SK-N-SH (cell line): ENCODE results near the gene PHF21A. TPM values are rescaled to one million over a fixed set of nuclear protein-coding genes. Genes with fewer than 3 reads are reported as not detected.

ENCODE experiments used
- CTCF ChIA-PET: fragments of 300-600, 350-600 bp; formaldehyde crosslinking; extraction: SDS; loops from one replicate; lab custom pipeline; 2021; lab: Yijun Ruan, JAX
- POLR2A ChIA-PET: fragments of 350-600 bp; sonication (Branson Sonifier 250); formaldehyde crosslinking; extraction: SDS; loops from one replicate; lab custom pipeline; 2020; ENCODE audit warnings: antibody characterized with exemption, inconsistent platforms; lab: Yijun Ruan, JAX
- DNase-seq: peaks from one replicate; pipeline ENCODE4 v3.0.0; 2012
- H2AFZ ChIP-seq: fragments of 200-600 bp; sonication (generic); 2 replicates; pipeline ENCODE4 v1.8.1; 2016; ENCODE audit warnings: antibody characterized with exemption, mild to moderate bottlenecking, low read depth
- H3F3A ChIP-seq: fragments of 200-600 bp; sonication (generic); replicated peaks from 2 replicates; pipeline ENCODE3; 2016; ENCODE audit warnings: antibody characterized with exemption, mild to moderate bottlenecking; ENCODE audit not compliant: insufficient read depth
- H3K27ac ChIP-seq, 2 experiments: fragments of 200-500 bp in 1 of 2; fragments of 200-600 bp in 1 of 2; sonication (Bioruptor generic) in 1 of 2; sonication (generic), shearing (Covaris generic) in 1 of 2; 2 replicates each; pipeline versions ENCODE4 v1.5.1 to v1.6.1; 2014 to 2016; ENCODE audit warnings: low read depth in 2 of 2, inconsistent platforms in 1 of 2, low read length in 1 of 2, mild to moderate bottlenecking in 1 of 2, mixed read lengths in 1 of 2
- H3K27me3 ChIP-seq: fragments of 200-600 bp; sonication (generic), shearing (Covaris generic); 2 replicates; pipeline ENCODE4 v1.6.1; 2016; ENCODE audit warnings: mixed run types; ENCODE audit not compliant: insufficient read depth
- H3K36me3 ChIP-seq, 2 experiments: fragments of 200-500 bp in 1 of 2; fragments of 200-600 bp in 1 of 2; sonication (Bioruptor generic) in 1 of 2; sonication (generic) in 1 of 2; replicated peaks in 1 of 2; 2 replicates each; pipeline versions ENCODE3 to v1.5.1; 2014 to 2016; ENCODE audit warnings: low read length in 1 of 2, mild to moderate bottlenecking in 1 of 2; ENCODE audit not compliant: insufficient read depth in 2 of 2, control insufficient read depth in 1 of 2
- H3K4me1 ChIP-seq, 2 experiments: fragments of 200-500 bp in 1 of 2; fragments of 200-600 bp in 1 of 2; sonication (Bioruptor generic) in 1 of 2; sonication (generic), shearing (Covaris generic) in 1 of 2; 2 replicates each; pipeline versions ENCODE4 v1.5.1 to v1.6.1; 2014 to 2016; ENCODE audit warnings: low read depth in 1 of 2, low read length in 1 of 2, mixed run types in 1 of 2; ENCODE audit not compliant: insufficient read depth in 2 of 2, control insufficient read depth in 1 of 2
- H3K4me2 ChIP-seq: fragments of 200-600 bp; sonication (generic), shearing (Covaris generic); 2 replicates; pipeline ENCODE4 v1.6.1; 2017; ENCODE audit warnings: mixed run types
- H3K4me3 ChIP-seq, 2 experiments: fragments of 200-500 bp in 1 of 2; fragments of 200-600 bp in 1 of 2; sonication (Bioruptor generic) in 1 of 2; sonication (generic), shearing (Covaris generic) in 1 of 2; 2 replicates each; pipeline versions ENCODE4 v1.5.1 to v1.8.1; 2014 to 2016; ENCODE audit warnings: low read depth in 2 of 2, inconsistent platforms in 1 of 2, low read length in 1 of 2, mild to moderate bottlenecking in 1 of 2, mixed read lengths in 1 of 2, moderate library complexity in 1 of 2
- H3K79me2 ChIP-seq: fragments of 200-600 bp; sonication (generic); 2 replicates; pipeline ENCODE4 v1.8.1; 2017; ENCODE audit warnings: mild to moderate bottlenecking; ENCODE audit not compliant: insufficient read depth
- H3K9ac ChIP-seq: fragments of 200-600 bp; sonication (generic); 2 replicates; pipeline ENCODE4 v1.6.1; 2017; ENCODE audit warnings: mixed run types
- H3K9me2 ChIP-seq: fragments of 200-600 bp; sonication (generic); 2 replicates; pipeline ENCODE4 v1.6.1; 2017; ENCODE audit warnings: mixed run types
- H3K9me3 ChIP-seq: fragments of 200-600 bp; sonication (generic); 2 replicates; pipeline ENCODE4 v1.6.1; 2017; ENCODE audit warnings: mixed run types, mild to moderate bottlenecking, moderate library complexity
- H4K20me1 ChIP-seq: fragments of 200-600 bp; sonication (generic); 2 replicates; pipeline ENCODE4 v1.6.1; 2017; ENCODE audit warnings: mild to moderate bottlenecking, mixed run types; ENCODE audit not compliant: insufficient read depth
- EP300 ChIP-seq, 2 experiments: IDR thresholded peaks; 2 replicates each; pipeline versions ENCODE4 v1.4.0 to v1.6.1; 2012; ENCODE audit warnings: borderline replicate concordance in 1 of 2, low read depth in 1 of 2, low read length in 1 of 2
- EZH2phosphoT487 ChIP-seq: fragments of 200-600 bp; sonication (generic); IDR thresholded peaks from 2 replicates; pipeline ENCODE4 v1.6.1; 2017; ENCODE audit warnings: low read depth, mixed run types, mild to moderate bottlenecking, antibody characterized with exemption, moderate library complexity, borderline replicate concordance
- GABPA ChIP-seq: IDR thresholded peaks from 2 replicates; pipeline ENCODE4 v1.4.0; 2012; ENCODE audit warnings: low read depth, mild to moderate bottlenecking
- NFIC ChIP-seq: IDR thresholded peaks from 2 replicates; pipeline ENCODE4 v1.4.0; 2012; ENCODE audit warnings: borderline replicate concordance
- POLR2AphosphoS5 ChIP-seq: IDR thresholded peaks from 2 replicates; pipeline ENCODE4 v1.6.1; 2012; ENCODE audit warnings: low read depth, low read length
- RFX5 ChIP-seq: IDR thresholded peaks from 2 replicates; pipeline ENCODE4 v1.6.1; 2012; ENCODE audit warnings: mild to moderate bottlenecking, improper control_type of control experiment, low read length
- SIN3A ChIP-seq: IDR thresholded peaks from 2 replicates; pipeline ENCODE4 v1.6.1; 2012; ENCODE audit warnings: low read depth, mild to moderate bottlenecking, low read length, moderate library complexity, borderline replicate concordance
- SMC3 ChIP-seq: IDR thresholded peaks from 2 replicates; pipeline ENCODE4 v1.6.1; 2012; ENCODE audit warnings: low read depth, low read length, improper control_type of control experiment
- WGBS: methylation state at CpG from one replicate; pipeline ENCODE4 v1.1.6; 2017; ENCODE audit warnings: low lambda C conversion rate; 5-methylcytosine and 5-hydroxymethylcytosine counted together
- polyA plus RNA-seq, 3 experiments: library from polyadenylated mRNA; depleted of rRNA; stranded (reverse); fragments of >200 nt; gene quantifications; 2 replicates each; pipeline ENCODE4 v1.2.3, GENCODE V29; 2012
- TF ChIP-seq, protein P1 (sequence below): IDR thresholded peaks from 2 replicates; pipeline ENCODE4 v1.4.0; 2012; ENCODE audit warnings: low read depth, borderline replicate concordance
- TF ChIP-seq, protein P2 (sequence below): fragments of 150-350 bp; IDR thresholded peaks from 2 replicates; pipeline ENCODE4 v1.6.1; 2017; ENCODE audit warnings: antibody characterized with exemption, low read length, low read depth, borderline replicate concordance
- TF ChIP-seq, protein P3 (sequence below): IDR thresholded peaks from 2 replicates; pipeline ENCODE4; 2012
- TF ChIP-seq, protein P4 (sequence below): IDR thresholded peaks from 2 replicates; pipeline ENCODE4 v1.6.1; 2012; ENCODE audit warnings: mild to moderate bottlenecking, low read depth, low read length, moderate library complexity

PHF21A gene
- polyA plus RNA-seq, 1 of the 3 experiments (the other 2 are of a cell fraction) = 18.8 TPM

DNA sequence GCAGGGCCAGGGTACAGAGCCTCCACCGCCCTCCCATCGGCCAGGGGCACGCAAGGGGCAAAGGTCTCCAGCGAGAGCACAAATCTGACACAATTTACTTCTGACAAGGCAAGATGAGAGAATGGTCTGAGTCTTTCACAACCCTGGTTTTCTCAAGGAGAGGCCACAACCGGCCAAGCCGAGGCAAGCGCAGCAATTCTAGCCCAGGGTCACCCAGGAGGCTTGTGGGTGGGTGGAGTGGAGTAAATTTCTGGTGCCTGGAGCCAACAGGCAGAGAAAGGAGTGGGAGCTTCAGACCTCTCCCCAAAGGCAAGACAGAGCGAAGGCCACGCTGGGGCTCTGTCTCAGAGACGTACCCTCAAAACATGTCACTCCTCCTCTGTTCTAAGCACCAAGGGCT lies 189.5 kb downstream of the PHF21A start:
- TF ChIP-seq, protein P1, sequence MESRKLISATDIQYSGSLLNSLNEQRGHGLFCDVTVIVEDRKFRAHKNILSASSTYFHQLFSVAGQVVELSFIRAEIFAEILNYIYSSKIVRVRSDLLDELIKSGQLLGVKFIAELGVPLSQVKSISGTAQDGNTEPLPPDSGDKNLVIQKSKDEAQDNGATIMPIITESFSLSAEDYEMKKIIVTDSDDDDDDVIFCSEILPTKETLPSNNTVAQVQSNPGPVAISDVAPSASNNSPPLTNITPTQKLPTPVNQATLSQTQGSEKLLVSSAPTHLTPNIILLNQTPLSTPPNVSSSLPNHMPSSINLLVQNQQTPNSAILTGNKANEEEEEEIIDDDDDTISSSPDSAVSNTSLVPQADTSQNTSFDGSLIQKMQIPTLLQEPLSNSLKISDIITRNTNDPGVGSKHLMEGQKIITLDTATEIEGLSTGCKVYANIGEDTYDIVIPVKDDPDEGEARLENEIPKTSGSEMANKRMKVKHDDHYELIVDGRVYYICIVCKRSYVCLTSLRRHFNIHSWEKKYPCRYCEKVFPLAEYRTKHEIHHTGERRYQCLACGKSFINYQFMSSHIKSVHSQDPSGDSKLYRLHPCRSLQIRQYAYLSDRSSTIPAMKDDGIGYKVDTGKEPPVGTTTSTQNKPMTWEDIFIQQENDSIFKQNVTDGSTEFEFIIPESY = no peak
- TF ChIP-seq EP300 (IDR thresholded peaks at IDR 0.05; ENCODE audit: borderline replicate concordance in 1 of 2, low read depth in 1 of 2, low read length in 1 of 2) (no peak), NFIC (no peak), SMC3 (no peak), POLR2AphosphoS5 (no peak), RFX5 (no peak), EZH2phosphoT487 (no peak), GABPA (no peak), SIN3A (no peak)
- TF ChIP-seq, protein P2, sequence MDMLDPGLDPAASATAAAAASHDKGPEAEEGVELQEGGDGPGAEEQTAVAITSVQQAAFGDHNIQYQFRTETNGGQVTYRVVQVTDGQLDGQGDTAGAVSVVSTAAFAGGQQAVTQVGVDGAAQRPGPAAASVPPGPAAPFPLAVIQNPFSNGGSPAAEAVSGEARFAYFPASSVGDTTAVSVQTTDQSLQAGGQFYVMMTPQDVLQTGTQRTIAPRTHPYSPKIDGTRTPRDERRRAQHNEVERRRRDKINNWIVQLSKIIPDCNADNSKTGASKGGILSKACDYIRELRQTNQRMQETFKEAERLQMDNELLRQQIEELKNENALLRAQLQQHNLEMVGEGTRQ = no peak
- TF ChIP-seq, protein P3, sequence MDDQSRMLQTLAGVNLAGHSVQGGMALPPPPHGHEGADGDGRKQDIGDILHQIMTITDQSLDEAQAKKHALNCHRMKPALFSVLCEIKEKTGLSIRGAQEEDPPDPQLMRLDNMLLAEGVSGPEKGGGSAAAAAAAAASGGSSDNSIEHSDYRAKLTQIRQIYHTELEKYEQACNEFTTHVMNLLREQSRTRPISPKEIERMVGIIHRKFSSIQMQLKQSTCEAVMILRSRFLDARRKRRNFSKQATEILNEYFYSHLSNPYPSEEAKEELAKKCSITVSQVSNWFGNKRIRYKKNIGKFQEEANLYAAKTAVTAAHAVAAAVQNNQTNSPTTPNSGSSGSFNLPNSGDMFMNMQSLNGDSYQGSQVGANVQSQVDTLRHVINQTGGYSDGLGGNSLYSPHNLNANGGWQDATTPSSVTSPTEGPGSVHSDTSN = no peak
- TF ChIP-seq, protein P4, sequence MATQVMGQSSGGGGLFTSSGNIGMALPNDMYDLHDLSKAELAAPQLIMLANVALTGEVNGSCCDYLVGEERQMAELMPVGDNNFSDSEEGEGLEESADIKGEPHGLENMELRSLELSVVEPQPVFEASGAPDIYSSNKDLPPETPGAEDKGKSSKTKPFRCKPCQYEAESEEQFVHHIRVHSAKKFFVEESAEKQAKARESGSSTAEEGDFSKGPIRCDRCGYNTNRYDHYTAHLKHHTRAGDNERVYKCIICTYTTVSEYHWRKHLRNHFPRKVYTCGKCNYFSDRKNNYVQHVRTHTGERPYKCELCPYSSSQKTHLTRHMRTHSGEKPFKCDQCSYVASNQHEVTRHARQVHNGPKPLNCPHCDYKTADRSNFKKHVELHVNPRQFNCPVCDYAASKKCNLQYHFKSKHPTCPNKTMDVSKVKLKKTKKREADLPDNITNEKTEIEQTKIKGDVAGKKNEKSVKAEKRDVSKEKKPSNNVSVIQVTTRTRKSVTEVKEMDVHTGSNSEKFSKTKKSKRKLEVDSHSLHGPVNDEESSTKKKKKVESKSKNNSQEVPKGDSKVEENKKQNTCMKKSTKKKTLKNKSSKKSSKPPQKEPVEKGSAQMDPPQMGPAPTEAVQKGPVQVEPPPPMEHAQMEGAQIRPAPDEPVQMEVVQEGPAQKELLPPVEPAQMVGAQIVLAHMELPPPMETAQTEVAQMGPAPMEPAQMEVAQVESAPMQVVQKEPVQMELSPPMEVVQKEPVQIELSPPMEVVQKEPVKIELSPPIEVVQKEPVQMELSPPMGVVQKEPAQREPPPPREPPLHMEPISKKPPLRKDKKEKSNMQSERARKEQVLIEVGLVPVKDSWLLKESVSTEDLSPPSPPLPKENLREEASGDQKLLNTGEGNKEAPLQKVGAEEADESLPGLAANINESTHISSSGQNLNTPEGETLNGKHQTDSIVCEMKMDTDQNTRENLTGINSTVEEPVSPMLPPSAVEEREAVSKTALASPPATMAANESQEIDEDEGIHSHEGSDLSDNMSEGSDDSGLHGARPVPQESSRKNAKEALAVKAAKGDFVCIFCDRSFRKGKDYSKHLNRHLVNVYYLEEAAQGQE = no peak
- TF ChIP-seq, all 33 proteins: peak for 0
- H3K9ac ChIP-seq = no peak overlapping the region
- WGBS = 100% methylated on average over 10 of the region's 10 CpGs
- H3K36me3 ChIP-seq = peaks cover 14 to 37% of the 10 kb centered on the region in 2 experiments
- no peaks in the 10 kb centered on the region for H4K20me1 ChIP-seq
- H3K4me3 ChIP-seq = no peak overlapping the region
- no peak overlapping the region for H2AFZ ChIP-seq
- ChIA-PET CTCF (interaction anchor here (1.3 kb wide), 1 partner anchor 58 kb away, joined by 5 read pairs; no protein-coding TSS in a partner anchor), POLR2A (no interaction called here)
- H3K27ac ChIP-seq = no peak overlapping the region
- H3F3A ChIP-seq = no peaks in the 10 kb centered on the region
- no peaks in the 10 kb centered on the region for H3K9me3 ChIP-seq
- no peaks in the 10 kb centered on the region for H3K27me3 ChIP-seq
- no peak for DNase-seq
- H3K4me2 ChIP-seq = no peak overlapping the region
- H3K9me2 ChIP-seq = no peaks in the 10 kb centered on the region
- H3K4me1 ChIP-seq = peaks cover 0 to 5% of the 10 kb centered on the region in 2 experiments; a peak in 1 of 4 replicates
- H3K79me2 ChIP-seq = no peaks in the 10 kb centered on the region
